HG03457 (cell line): ENCODE results near the gene E2F6.

Experiments
- ATAC-seq: cut with Tn5 transposase; IDR thresholded peaks from one replicate; pipeline ENCODE4 v1.9.1; 2021; ENCODE audit warnings: moderate number of reproducible peaks; ENCODE audit not compliant: unreplicated experiment

Gene E2F6

GRCh38 chr2:11459816-11460215 is 6.1 kb downstream of the E2F6 start:
- no peak for ATAC-seq

DNA sequence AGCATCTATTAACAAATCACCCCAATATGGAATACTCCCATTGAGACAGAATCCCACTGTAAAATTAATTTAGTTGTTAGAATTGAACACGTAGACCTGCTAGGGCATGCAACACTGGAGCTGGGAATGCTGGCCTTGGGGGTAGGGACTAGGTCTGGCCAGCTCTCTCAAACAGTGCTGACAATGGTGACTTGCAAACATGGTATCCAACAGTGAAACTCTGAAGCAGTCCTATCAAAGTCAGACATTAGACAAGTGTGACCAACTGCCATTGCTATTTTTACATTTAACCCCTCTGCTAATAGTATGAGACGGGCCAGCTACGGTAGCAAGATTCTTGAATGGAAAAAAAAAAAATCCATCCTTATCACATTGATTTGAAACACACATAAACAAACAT is 7.2 kb downstream of the E2F6 start:
- ATAC-seq = no peak

GRCh38 chr2:11457935-11458334 is 8.0 kb downstream of the E2F6 start:
- no peak for ATAC-seq

DNA sequence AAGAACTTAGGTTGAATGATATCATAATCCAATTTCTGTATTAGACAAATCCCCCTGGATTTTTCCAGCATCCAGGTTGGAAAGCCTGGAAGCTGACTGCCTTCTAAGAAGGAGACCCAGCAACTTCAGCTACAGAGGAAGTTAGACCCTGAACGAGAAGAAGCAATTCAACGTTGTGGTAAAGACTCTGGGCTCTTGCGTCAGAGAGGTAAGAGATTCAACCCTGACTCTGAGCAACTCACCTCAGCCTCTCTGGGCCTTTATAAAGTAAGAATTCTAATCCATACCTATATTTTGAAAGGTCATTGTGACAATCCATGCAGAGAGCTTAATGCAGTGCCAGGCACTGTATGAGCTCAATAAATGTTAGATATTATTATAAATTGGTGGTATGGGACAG is 9.7 kb downstream of the E2F6 start:
- no peak for ATAC-seq

DNA sequence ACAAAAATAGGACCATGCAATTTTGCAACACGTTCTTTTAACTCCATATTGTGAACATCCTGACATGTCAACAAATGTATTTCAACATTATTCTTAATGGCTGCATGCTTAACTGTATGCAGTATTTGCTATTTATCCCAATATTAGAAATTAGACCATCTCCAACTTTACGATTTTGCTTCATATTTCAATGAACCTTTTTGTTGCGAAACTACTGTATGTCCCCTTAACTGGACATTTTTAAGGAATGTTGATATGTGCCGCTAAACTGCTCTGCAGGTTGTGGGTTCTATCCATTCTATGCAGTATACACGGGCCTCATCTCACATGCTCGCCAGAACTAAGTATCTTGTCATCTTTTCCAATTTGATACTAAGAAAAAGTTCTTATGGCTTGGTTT is 11.1 kb downstream of the E2F6 start:
- ATAC-seq = no peak

DNA sequence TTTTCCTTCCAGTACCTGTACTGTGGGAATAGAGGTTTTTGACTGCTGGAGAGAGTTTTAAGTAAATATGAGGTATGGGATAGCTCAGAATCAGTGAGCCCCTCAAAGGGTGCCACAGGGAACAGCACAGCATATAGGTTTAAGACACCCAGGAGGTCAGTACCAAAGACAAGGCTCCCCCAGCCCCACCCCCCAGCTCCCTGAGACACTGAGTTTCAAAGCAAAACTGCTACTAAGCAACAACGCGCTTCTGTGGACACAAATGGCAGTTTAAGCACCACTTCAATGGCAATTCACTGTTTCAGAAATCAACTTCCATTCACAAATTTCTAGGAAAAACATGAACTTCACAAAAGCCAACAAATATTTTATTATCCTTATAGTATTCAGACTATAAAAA is 15.2 kb downstream of the E2F6 start:
- ATAC-seq = no peak

DNA sequence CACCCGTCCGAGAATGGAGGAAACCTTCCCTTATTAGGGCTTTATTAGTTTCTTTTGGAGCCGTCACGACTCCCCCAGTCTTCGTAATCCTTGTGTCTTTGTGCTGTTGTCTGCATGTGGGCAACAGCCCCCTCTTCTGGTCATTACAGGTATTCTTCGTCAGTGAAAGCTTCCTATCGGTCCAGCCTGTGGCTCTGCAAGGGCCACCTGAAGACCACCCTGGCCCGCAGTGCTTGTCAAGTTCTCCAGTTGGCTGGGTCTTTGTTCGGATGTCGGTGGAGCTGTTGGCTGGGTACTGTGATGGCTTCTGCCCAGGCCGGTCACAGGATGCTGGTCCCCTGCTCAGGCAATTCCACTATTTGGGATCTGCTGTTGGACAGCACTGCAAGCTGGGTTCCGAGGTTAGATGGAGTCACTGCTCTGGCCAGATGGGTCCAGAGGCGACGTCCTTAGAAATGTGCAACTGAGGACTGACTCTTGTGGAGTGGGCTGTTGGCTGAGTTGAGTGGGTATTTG is 19.2 kb downstream of the E2F6 start:
- ATAC-seq = no peak

GRCh38 chr2:11444737-11445136 is 21.2 kb downstream of the E2F6 start:
- ATAC-seq = no peak

GRCh38 chr2:11438555-11439080 is 27.3 kb downstream of the E2F6 start:
- no peak for ATAC-seq

DNA sequence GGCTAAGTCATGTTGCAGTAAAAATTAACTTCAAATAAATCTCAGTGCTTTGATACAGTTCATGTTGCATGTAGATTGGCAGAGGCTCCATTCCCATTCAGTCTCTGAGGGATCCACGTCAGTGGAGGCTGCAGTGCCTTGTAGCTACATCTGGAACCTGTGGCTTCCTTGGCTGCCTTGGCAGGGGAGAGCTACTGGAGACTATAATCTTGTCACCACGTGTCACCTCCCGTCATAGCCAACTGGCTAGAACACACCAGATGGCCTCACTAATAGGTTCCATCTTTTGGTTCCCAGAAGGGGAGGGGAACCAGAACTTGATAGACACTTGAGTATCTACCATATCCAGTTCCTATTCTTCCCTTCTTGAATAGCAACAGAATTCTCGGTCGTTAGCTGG is 28.4 kb downstream of the E2F6 start:
- no peak for ATAC-seq

DNA sequence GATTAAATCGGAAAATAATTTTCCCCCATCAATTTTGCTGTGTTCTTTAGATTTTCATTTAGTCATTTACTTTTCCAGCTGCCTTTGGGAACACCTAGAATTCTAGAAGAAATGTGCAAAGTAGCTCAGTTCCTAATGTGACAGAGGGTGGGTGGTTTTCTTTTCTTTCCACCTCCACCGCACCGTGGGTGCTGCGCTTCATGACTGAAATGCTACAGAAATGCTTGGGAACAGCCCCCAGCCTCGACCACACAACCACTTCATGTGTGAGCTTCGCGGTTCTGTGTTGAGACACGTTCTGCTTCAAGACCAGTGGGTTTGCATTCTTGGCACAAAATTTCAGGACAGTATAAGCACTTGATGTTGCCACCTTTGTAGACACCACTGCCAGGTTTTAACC is 30.9 kb downstream of the E2F6 start:
- ATAC-seq = no peak

GRCh38 chr2:11434443-11434842 is 31.5 kb downstream of the E2F6 start:
- no peak for ATAC-seq

GRCh38 chr2:11433822-11434221 is 32.1 kb downstream of the E2F6 start:
- ATAC-seq = no peak

DNA sequence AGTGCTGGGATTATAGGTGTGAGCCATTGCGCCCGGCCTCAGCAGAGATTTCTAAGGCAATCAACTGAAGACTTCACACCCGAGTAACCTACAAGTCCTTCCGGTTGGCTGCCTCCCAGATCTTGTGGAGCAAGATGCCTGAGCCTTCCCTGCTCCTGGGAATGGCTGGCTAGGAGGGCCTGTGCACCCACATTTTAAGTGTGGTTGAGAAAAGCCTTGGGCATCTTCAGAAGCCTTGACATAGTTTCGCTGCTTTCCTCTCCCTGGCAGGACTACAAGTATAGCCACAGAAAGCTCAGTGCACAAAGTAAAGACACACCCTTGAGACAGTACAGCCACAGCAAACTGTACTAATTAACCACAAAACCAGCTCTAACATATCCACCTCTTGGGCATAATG is 35.2 kb downstream of the E2F6 start:
- ATAC-seq = no peak

- ATAC-seq = no peak
Measured at GRCh38 chr2:11427224-11427623, 38.7 kb downstream of the E2F6 start.

DNA sequence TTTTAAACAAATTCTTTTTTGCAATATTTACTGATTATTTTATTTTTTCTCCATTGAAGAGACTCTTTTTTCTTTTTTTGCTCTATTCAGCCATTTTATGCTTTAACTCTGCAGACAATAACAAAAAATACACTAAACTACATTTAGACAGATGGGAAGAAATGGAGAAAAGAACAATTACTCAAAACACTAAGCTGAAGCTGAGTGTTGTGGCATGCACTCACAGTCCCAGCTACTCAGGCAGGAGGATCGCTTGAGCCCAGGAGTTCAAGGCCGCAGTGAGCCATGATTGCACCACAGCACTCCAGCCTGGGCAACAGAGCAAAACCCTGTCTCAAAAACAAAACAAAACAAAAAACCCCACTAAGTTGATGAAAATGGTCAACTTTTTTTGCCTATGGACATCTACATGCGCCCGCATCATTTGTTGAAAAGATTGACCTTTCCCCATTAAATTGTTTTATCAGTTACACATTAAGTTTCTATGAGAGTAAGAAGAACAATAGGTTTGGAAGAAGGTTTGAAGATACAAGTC is 43.0 kb downstream of the E2F6 start:
- ATAC-seq = no peak

- ATAC-seq = no peak
Measured at GRCh38 chr2:11422491-11422865, 43.5 kb downstream of the E2F6 start.

DNA sequence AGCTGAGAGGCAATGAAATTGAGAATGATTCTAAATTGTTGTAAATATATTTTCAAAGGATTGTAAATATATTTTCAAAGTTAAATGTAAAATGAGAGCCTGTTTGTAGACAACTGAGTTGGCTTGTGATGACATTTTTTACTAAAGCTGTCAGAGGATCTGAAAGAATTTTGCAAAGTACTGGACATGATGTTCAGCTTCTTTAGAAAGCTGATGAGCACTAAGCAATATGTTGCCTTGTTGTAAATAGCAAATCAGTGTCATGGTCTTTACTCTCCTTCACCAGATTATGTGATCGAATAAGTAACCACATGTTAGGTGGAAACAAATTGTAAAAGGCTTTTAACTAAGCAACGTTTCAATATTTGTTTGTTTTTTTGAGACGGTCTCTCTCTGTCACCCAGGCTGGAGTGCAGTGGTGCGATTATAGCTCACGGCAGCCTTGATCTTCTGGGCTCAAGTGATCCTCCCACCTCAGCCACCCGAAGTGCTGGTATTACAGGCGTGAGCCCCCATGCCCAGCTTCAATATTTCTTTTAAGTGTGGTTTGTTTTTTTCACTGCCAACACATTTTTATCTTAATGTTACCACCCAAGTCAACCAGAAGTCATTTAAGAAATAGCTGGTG is 44.0 kb downstream of the E2F6 start:
- ATAC-seq = no peak

GRCh38 chr2:11420671-11421070 is 45.3 kb downstream of the E2F6 start:
- ATAC-seq = no peak

- no peak for ATAC-seq
Measured at GRCh38 chr2:11420190-11420589, 45.8 kb downstream of the E2F6 start.

GRCh38 chr2:11419781-11420180 is 46.2 kb downstream of the E2F6 start:
- no peak for ATAC-seq

GRCh38 chr2:11417946-11418585 is 47.9 kb downstream of the E2F6 start:
- no peak for ATAC-seq
